Measurements from ENCODE around the gene NNAT.

NNAT gene

GRCh38 chr20:37492096-37492625 is 28.9 kb upstream of the NNAT start:
- no peak overlapping the region for H3K4me3 Mint-ChIP-seq
- H3K9me3 Mint-ChIP-seq (ENCODE audit: low read depth) = no peaks in the 10 kb centered on the region
- peaks cover 18% of the 10 kb centered on the region for H3K36me3 Mint-ChIP-seq
- H3K27ac Mint-ChIP-seq = no peak overlapping the region
- H3K27me3 Mint-ChIP-seq = peaks cover 7% of the 10 kb centered on the region
- no peaks in the 10 kb centered on the region for H3K4me1 Mint-ChIP-seq (ENCODE audit: low read depth)

GRCh38 chr20:37492945-37493344 is 28.1 kb upstream of the NNAT start:
- Mint-ChIP-seq H3K9me3 (ENCODE audit: low read depth) (no peaks in the 10 kb centered on the region), H3K27ac (no peak overlapping the region), H3K36me3 (peaks cover 20% of the 10 kb centered on the region), H3K4me3 (no peak overlapping the region), H3K4me1 (ENCODE audit: low read depth) (no peaks in the 10 kb centered on the region), H3K27me3 (peaks cover 2% of the 10 kb centered on the region)

- H3K4me1 Mint-ChIP-seq (ENCODE audit: low read depth) = no peaks in the 10 kb centered on the region
- H3K36me3 Mint-ChIP-seq = peaks cover 20% of the 10 kb centered on the region
- no peak overlapping the region for H3K4me3 Mint-ChIP-seq
- H3K27ac Mint-ChIP-seq = no peak overlapping the region
- no peaks in the 10 kb centered on the region for H3K9me3 Mint-ChIP-seq (ENCODE audit: low read depth)
- H3K27me3 Mint-ChIP-seq = peaks cover 2% of the 10 kb centered on the region
These were observed 26.7 kb upstream of the NNAT start for GRCh38 chr20:37494301-37494700.

GRCh38 chr20:37494796-37495195 is 26.3 kb upstream of the NNAT start:
- Mint-ChIP-seq H3K36me3 (peaks cover 20% of the 10 kb centered on the region), H3K27ac (no peak overlapping the region), H3K9me3 (ENCODE audit: low read depth) (no peaks in the 10 kb centered on the region), H3K4me1 (ENCODE audit: low read depth) (no peaks in the 10 kb centered on the region), H3K4me3 (no peak overlapping the region), H3K27me3 (peaks cover 2% of the 10 kb centered on the region)

- peaks cover 5% of the 10 kb centered on the region for H3K36me3 Mint-ChIP-seq
- no peaks in the 10 kb centered on the region for H3K9me3 Mint-ChIP-seq (ENCODE audit: low read depth)
- no peak overlapping the region for H3K4me3 Mint-ChIP-seq
- H3K27ac Mint-ChIP-seq = no peak overlapping the region
- H3K27me3 Mint-ChIP-seq = no peaks in the 10 kb centered on the region
- no peaks in the 10 kb centered on the region for H3K4me1 Mint-ChIP-seq (ENCODE audit: low read depth)
These were observed 22.9 kb upstream of the NNAT start for GRCh38 chr20:37498066-37498665.

GRCh38 chr20:37500311-37500710 is 20.7 kb upstream of the NNAT start:
- Mint-ChIP-seq H3K27ac (no peak overlapping the region), H3K36me3 (peaks cover 5% of the 10 kb centered on the region), H3K4me1 (ENCODE audit: low read depth) (no peaks in the 10 kb centered on the region), H3K9me3 (ENCODE audit: low read depth) (no peaks in the 10 kb centered on the region), H3K4me3 (no peak overlapping the region), H3K27me3 (no peaks in the 10 kb centered on the region)

GRCh38 chr20:37501940-37502339 is 19.1 kb upstream of the NNAT start:
- H3K4me1 Mint-ChIP-seq (ENCODE audit: low read depth) = no peaks in the 10 kb centered on the region
- no peaks in the 10 kb centered on the region for H3K9me3 Mint-ChIP-seq (ENCODE audit: low read depth)
- no peak overlapping the region for H3K4me3 Mint-ChIP-seq
- no peak overlapping the region for H3K27ac Mint-ChIP-seq
- H3K36me3 Mint-ChIP-seq = peaks cover 3% of the 10 kb centered on the region
- no peaks in the 10 kb centered on the region for H3K27me3 Mint-ChIP-seq

- no peak overlapping the region for H3K4me3 Mint-ChIP-seq
- H3K9me3 Mint-ChIP-seq (ENCODE audit: low read depth) = no peaks in the 10 kb centered on the region
- H3K4me1 Mint-ChIP-seq (ENCODE audit: low read depth) = no peaks in the 10 kb centered on the region
- no peaks in the 10 kb centered on the region for H3K27me3 Mint-ChIP-seq
- H3K36me3 Mint-ChIP-seq = no peaks in the 10 kb centered on the region
- H3K27ac Mint-ChIP-seq = no peak overlapping the region
These were observed 18.4 kb upstream of the NNAT start for GRCh38 chr20:37502654-37503053.

- Mint-ChIP-seq H3K27me3 (no peaks in the 10 kb centered on the region), H3K4me3 (no peak overlapping the region), H3K27ac (no peak overlapping the region), H3K36me3 (no peaks in the 10 kb centered on the region), H3K9me3 (ENCODE audit: low read depth) (no peaks in the 10 kb centered on the region), H3K4me1 (ENCODE audit: low read depth) (no peaks in the 10 kb centered on the region)
These were observed 17.7 kb upstream of the NNAT start for GRCh38 chr20:37503256-37503927.

GRCh38 chr20:37504404-37505096 is 16.5 kb upstream of the NNAT start:
- Mint-ChIP-seq H3K4me1 (ENCODE audit: low read depth) (no peaks in the 10 kb centered on the region), H3K4me3 (no peak overlapping the region), H3K36me3 (no peaks in the 10 kb centered on the region), H3K9me3 (ENCODE audit: low read depth) (no peaks in the 10 kb centered on the region), H3K27me3 (no peaks in the 10 kb centered on the region), H3K27ac (peak overlapping the region; percentile 37)

GRCh38 chr20:37505263-37506151 is 15.5 kb upstream of the NNAT start:
- no peaks in the 10 kb centered on the region for H3K4me1 Mint-ChIP-seq (ENCODE audit: low read depth)
- H3K27me3 Mint-ChIP-seq = no peaks in the 10 kb centered on the region
- H3K27ac Mint-ChIP-seq = peak overlapping the region; percentile 37
- no peaks in the 10 kb centered on the region for H3K36me3 Mint-ChIP-seq
- no peaks in the 10 kb centered on the region for H3K9me3 Mint-ChIP-seq (ENCODE audit: low read depth)
- no peak overlapping the region for H3K4me3 Mint-ChIP-seq

GRCh38 chr20:37506152-37506725 is 14.8 kb upstream of the NNAT start:
- Mint-ChIP-seq H3K9me3 (ENCODE audit: low read depth) (no peaks in the 10 kb centered on the region), H3K27me3 (no peaks in the 10 kb centered on the region), H3K27ac (no peak overlapping the region), H3K4me3 (no peak overlapping the region), H3K4me1 (ENCODE audit: low read depth) (no peaks in the 10 kb centered on the region), H3K36me3 (peaks cover under 1% of the 10 kb centered on the region)

- H3K27ac Mint-ChIP-seq = no peak overlapping the region
- H3K9me3 Mint-ChIP-seq (ENCODE audit: low read depth) = no peaks in the 10 kb centered on the region
- no peak overlapping the region for H3K4me3 Mint-ChIP-seq
- peaks cover 10% of the 10 kb centered on the region for H3K36me3 Mint-ChIP-seq
- no peaks in the 10 kb centered on the region for H3K27me3 Mint-ChIP-seq
- peaks cover 7% of the 10 kb centered on the region for H3K4me1 Mint-ChIP-seq (ENCODE audit: low read depth)
These were observed 10.8 kb upstream of the NNAT start for GRCh38 chr20:37510226-37510625.

- no peaks in the 10 kb centered on the region for H3K27me3 Mint-ChIP-seq
- peaks cover 11% of the 10 kb centered on the region for H3K36me3 Mint-ChIP-seq
- no peak overlapping the region for H3K27ac Mint-ChIP-seq
- no peaks in the 10 kb centered on the region for H3K9me3 Mint-ChIP-seq (ENCODE audit: low read depth)
- H3K4me1 Mint-ChIP-seq (ENCODE audit: low read depth) = peaks cover 12% of the 10 kb centered on the region
- H3K4me3 Mint-ChIP-seq = no peak overlapping the region
These were observed 9.3 kb upstream of the NNAT start for GRCh38 chr20:37511610-37512275.

All from activated naive CD8-positive, alpha-beta T cell (primary cell).